BE2C (cell line): ENCODE data around the gene RSL1D1.

Source experiments
- DNase-seq: peaks from one replicate; pipeline ENCODE4 v3.0.0-alpha.2; 2020
- H3K27me3 ChIP-seq: fragments of 250-450 bp; sonication (Bioruptor Pico); 2 replicates; pipeline ENCODE4 v1.5.1; 2020; ENCODE audit warnings: mild to moderate bottlenecking
- H3K36me3 ChIP-seq: fragments of 250-450 bp; sonication (Bioruptor Pico); 2 replicates; pipeline ENCODE4 v1.5.1; 2020; ENCODE audit warnings: mild to moderate bottlenecking
- H3K4me1 ChIP-seq: fragments of 250-450 bp; sonication (Bioruptor Pico); 2 replicates; pipeline ENCODE4 v1.5.1; 2020
- H3K4me3 ChIP-seq: 2 replicates; pipeline ENCODE4 v1.5.1; 2011; ENCODE audit warnings: low read depth, low read length
- H3K9me3 ChIP-seq: fragments of 250-450 bp; sonication (Bioruptor Pico); 2 replicates; pipeline ENCODE4 v1.5.1; 2020
- TF ChIP-seq, protein P1 (sequence below): IDR thresholded peaks from 2 replicates; pipeline ENCODE4 v1.5.1; 2012; ENCODE audit warnings: mild to moderate bottlenecking, low read depth, low read length

RSL1D1 gene

DNA sequence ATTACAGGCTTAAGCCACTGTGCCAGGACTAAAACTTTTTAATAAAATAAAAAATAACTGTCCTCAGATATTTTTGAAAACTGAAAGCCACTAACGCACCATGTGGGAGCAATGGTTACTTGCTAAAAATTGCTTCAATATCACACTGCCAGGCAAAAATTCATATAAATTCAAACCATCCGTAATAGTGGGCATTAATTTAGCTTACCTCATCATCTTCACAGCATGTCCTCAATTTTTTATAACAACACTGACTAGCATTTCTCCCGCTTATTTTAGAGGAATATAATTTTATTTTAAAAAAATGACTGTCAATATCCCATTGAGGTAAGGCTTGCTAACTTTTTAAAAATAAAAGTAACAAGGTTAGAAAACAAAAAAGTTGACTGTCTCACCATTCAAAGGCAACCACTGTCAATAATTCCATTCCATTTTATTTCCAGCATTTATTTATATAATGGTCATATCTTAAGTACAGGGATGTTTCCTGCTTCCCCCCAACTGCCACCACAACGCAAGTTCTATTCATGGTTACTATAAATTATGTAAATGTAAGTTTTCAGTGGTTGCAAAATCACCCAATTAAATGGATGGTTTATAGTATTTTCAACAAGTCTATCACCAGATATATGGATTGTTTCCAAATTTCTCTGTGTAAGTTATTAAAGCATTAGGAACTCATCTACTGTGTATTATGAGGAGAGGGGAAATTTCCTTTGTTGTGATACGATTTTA, 39.1 kb upstream of the RSL1D1 start:
- TF ChIP-seq, protein P1, sequence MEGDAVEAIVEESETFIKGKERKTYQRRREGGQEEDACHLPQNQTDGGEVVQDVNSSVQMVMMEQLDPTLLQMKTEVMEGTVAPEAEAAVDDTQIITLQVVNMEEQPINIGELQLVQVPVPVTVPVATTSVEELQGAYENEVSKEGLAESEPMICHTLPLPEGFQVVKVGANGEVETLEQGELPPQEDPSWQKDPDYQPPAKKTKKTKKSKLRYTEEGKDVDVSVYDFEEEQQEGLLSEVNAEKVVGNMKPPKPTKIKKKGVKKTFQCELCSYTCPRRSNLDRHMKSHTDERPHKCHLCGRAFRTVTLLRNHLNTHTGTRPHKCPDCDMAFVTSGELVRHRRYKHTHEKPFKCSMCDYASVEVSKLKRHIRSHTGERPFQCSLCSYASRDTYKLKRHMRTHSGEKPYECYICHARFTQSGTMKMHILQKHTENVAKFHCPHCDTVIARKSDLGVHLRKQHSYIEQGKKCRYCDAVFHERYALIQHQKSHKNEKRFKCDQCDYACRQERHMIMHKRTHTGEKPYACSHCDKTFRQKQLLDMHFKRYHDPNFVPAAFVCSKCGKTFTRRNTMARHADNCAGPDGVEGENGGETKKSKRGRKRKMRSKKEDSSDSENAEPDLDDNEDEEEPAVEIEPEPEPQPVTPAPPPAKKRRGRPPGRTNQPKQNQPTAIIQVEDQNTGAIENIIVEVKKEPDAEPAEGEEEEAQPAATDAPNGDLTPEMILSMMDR: no peak
- H3K36me3 ChIP-seq: peaks cover 78% of the 10 kb centered on the region
- DNase-seq: no peak

GRCh38 chr16:11886881-11887280, 35.5 kb upstream of the RSL1D1 start:
- no peaks in the 10 kb centered on the region for H3K4me1 ChIP-seq
- H3K36me3 ChIP-seq: peaks cover 83% of the 10 kb centered on the region
- H3K27me3 ChIP-seq: no peaks in the 10 kb centered on the region

More for the DNA sequence above, 39.1 kb upstream of the RSL1D1 start:
- no peaks in the 10 kb centered on the region for H3K27me3 ChIP-seq
- no peaks in the 10 kb centered on the region for H3K4me1 ChIP-seq
- no peak overlapping the region for H3K4me3 ChIP-seq
- no peaks in the 10 kb centered on the region for H3K9me3 ChIP-seq

GRCh38 chr16:11884035-11884434, 32.7 kb upstream of the RSL1D1 start:
- H3K4me1 ChIP-seq: no peaks in the 10 kb centered on the region
- DNase-seq: no peak
- TF ChIP-seq, protein P1: no peak
- peaks cover 87% of the 10 kb centered on the region for H3K36me3 ChIP-seq
- no peaks in the 10 kb centered on the region for H3K27me3 ChIP-seq
- H3K9me3 ChIP-seq: no peaks in the 10 kb centered on the region
- H3K4me3 ChIP-seq: no peak overlapping the region

More at GRCh38 chr16:11886881-11887280, 35.5 kb upstream of the RSL1D1 start:
- no peak for DNase-seq
- Histone ChIP-seq H3K4me3 (no peak overlapping the region), H3K9me3 (no peaks in the 10 kb centered on the region)
- TF ChIP-seq, protein P1: no peak

DNA sequence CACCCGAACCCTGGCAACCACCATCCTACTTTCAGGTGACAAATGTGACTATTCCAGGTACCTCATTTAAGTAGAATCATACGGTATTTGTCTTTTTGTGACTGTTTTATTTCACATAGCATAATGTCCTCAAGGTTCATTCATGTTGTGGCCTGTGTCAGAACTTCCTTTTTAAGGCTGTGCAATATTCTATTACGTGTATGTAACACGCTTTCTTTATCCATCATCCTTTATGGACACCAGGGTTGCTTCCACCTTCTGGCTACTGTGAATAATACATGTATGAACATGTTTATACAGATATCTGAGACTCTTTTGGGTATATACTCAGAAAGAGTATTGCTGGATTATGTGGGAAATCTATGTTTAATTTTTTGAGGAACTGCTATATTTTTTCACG, 28.7 kb upstream of the RSL1D1 start:
- no peak for DNase-seq
- H3K4me1 ChIP-seq: peaks cover 2% of the 10 kb centered on the region; the same call in 1 of the 2 replicates
- H3K27me3 ChIP-seq: no peaks in the 10 kb centered on the region
- H3K36me3 ChIP-seq: peaks cover 87% of the 10 kb centered on the region
- TF ChIP-seq, protein P1: no peak
- H3K9me3 ChIP-seq: no peaks in the 10 kb centered on the region
- no peak overlapping the region for H3K4me3 ChIP-seq

- Histone ChIP-seq H3K36me3 (peaks cover 87% of the 10 kb centered on the region), H3K4me3 (no peak overlapping the region), H3K27me3 (no peaks in the 10 kb centered on the region), H3K9me3 (no peaks in the 10 kb centered on the region), H3K4me1 (peaks cover 2% of the 10 kb centered on the region; the same call in 1 of the 2 replicates)
- TF ChIP-seq, protein P1: no peak
- DNase-seq: no peak
Observed at GRCh38 chr16:11877374-11877773, 26.0 kb upstream of the RSL1D1 start.

DNA sequence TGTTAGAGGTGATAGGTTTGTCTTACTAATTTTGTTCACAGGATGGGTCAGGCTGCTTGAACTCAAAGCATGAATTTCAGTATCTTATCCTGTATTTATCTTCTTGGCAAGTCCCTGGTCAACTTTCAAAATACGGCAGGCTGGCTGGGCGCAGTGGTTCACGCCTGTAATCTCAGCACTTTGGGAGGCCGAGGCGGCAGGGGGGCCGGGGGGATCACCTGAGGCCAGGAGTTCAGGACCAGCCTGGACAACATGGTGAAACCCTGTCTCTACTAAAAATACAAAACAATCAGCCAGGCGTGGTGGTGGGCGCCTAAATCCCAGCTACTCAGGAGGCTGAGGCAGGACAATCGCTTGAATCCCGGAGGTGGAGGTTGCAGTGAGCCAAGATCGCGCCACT, 25.0 kb upstream of the RSL1D1 start:
- Histone ChIP-seq H3K36me3 (peaks cover 89% of the 10 kb centered on the region), H3K27me3 (no peaks in the 10 kb centered on the region), H3K9me3 (no peaks in the 10 kb centered on the region), H3K4me3 (no peak overlapping the region), H3K4me1 (peaks cover 2% of the 10 kb centered on the region; the same call in 1 of the 2 replicates)
- TF ChIP-seq, protein P1: no peak
- no peak for DNase-seq
